Measurements from ENCODE around the gene WNT16. TPM values are rescaled to one million over a fixed set of nuclear protein-coding genes. Genes with fewer than 3 reads are reported as not detected.

WNT16 gene
- total RNA-seq, 4 donors from 2014 or later: 12.7 to 23.9 (median 16.2) TPM

DNA sequence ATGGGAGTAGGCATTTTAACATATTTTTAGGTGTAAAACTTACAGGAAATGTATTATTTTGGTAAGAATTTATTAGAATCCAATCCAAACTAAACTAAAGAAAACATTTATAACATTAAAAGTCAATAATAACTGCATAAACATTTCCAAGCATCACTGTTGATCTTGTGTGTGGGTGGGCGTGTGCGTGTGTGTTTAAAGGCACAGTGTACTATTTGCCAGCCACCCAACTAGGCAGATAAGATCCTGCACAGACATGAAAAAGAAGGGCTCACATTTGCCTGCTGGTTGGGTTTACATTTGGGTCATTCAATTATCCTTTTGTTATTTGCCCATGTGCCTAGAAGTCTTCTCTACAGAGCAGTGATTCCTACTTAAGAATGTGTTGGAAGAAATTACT, 31.0 kb upstream of the WNT16 start:
- 42 to 63% methylated on average over 2 of the region's 2 CpGs for WGBS, 2 donors
- TF ChIP-seq, protein P1, sequence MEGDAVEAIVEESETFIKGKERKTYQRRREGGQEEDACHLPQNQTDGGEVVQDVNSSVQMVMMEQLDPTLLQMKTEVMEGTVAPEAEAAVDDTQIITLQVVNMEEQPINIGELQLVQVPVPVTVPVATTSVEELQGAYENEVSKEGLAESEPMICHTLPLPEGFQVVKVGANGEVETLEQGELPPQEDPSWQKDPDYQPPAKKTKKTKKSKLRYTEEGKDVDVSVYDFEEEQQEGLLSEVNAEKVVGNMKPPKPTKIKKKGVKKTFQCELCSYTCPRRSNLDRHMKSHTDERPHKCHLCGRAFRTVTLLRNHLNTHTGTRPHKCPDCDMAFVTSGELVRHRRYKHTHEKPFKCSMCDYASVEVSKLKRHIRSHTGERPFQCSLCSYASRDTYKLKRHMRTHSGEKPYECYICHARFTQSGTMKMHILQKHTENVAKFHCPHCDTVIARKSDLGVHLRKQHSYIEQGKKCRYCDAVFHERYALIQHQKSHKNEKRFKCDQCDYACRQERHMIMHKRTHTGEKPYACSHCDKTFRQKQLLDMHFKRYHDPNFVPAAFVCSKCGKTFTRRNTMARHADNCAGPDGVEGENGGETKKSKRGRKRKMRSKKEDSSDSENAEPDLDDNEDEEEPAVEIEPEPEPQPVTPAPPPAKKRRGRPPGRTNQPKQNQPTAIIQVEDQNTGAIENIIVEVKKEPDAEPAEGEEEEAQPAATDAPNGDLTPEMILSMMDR (IDR thresholded peaks at IDR 0.05): no peak
- TF ChIP-seq POLR2A (IDR thresholded peaks at IDR 0.05): no peak
- no peak overlapping the region for H3K4me3 ChIP-seq (ENCODE audit: low read depth, poor library complexity, severe bottlenecking)
- intact Hi-C loops (cut with DNase I; ENCODE audit: low total_unique reads): no loop called here
- DNase-seq (ENCODE audit: low spot score in 2 of 2): no peak

DNA sequence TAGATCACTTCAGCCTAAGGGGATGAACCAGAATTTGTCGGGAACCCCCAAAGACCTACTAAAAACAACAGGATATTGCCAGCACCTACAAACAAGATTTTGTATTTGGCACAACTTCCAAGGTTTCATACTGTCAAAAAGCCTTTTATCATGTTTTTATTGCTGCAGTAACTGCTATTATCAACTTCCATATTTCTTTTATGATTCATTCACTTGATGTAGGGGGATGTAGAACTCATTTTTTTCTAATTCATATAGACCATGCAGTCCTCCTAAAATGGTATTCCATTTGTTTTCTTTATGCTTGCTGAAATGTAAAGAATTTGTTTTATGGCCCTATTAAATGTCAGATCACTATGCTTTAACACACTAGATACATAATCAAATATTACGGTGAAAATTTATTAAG, 30.0 kb upstream of the WNT16 start:
- DNase-seq (ENCODE audit: low spot score in 2 of 2): no peak
- no peak overlapping the region for H3K4me3 ChIP-seq (ENCODE audit: low read depth, poor library complexity, severe bottlenecking)
- intact Hi-C loops (cut with DNase I; ENCODE audit: low total_unique reads): no loop called here
- no peak for TF ChIP-seq POLR2A (IDR thresholded peaks at IDR 0.05)
- WGBS, 2 donors: 60% methylated on average over 2 of the region's 2 CpGs

DNA sequence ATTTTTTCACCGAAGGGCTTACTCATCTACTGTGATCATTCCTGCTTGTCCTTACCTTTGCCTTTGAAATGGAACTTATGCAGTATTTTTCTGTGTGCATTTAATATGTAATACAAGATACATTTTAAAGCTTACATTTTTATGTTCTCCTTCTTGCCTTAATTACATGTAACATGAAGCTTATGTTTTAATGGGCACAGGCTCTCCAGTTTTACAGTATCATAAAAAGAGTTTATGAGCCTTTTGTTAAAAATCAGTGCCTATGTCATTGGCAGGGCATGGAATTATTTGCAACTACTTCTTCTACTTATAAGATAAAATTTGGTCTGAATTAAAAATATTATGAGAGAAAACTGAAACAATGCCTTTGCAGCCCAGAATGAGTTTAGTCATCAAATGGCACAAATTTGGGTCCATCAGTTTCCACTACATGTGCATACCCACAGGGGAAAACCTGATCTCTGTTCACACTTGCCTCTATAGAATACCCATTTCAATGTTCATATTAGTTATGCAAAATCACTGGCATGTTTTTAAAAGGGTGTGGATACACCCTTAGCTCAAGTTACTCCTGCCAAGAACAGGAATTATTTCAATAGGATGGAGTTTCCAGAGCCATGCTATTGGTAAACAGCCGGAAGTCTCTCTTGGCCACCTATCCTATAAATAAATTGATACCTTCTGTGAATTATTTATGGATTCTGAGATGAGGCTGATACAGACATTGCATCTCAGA, 27.9 kb upstream of the WNT16 start:
- DNase-seq (ENCODE audit: low spot score in 2 of 2): no peak
- TF ChIP-seq, protein P1 (IDR thresholded peaks at IDR 0.05): no peak
- no peak for TF ChIP-seq POLR2A (IDR thresholded peaks at IDR 0.05)
- intact Hi-C loops (cut with DNase I; ENCODE audit: low total_unique reads): no loop called here
- WGBS, 2 donors: 53 to 58% methylated on average over 2 of the region's 2 CpGs
- H3K4me3 ChIP-seq (ENCODE audit: low read depth, poor library complexity, severe bottlenecking): no peak overlapping the region

DNA sequence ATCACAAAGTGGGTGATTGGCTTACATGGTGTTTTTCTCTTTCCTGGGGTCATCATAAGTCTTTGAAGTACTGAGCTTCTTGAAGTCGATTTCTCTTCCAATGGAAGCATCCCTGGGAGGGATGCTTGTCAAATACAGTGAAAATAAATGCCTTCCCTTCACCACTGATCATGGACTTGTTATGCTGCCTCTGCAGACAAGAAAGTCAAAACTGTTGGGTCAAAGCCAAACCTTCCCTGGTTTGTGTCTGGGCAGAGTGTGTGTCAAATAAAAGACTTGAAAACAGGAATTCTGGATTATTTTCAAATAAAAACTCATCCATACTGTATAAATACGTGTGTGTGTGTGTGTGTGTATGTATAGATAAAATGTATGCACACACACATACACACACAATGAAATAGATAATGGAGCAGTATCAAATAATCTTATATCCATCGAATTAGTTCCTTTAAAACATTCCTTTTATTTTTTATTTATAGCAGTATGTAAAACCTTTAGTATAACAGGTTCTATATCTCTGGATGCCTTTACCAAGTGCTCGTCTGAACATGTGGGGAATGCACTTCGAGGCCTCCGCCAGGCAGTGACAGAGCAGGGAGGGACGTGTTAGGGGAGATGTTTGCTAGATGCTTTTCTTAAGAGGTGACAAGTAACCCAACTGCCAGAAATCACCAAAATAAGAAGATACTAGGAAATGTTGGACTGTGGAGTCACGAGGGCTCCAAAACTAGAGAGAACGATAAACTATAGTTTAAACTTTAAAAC, 27.2 kb upstream of the WNT16 start:
- TF ChIP-seq, protein P1 (IDR thresholded peaks at IDR 0.05): no peak
- TF ChIP-seq POLR2A (IDR thresholded peaks at IDR 0.05): no peak
- intact Hi-C loops (cut with DNase I; ENCODE audit: low total_unique reads): no loop called here
- H3K4me3 ChIP-seq (ENCODE audit: low read depth, poor library complexity, severe bottlenecking): no peak overlapping the region
- 45 to 59% methylated on average over 9 of the region's 9 CpGs for WGBS, 2 donors
- DNase-seq (ENCODE audit: low spot score in 2 of 2): no peak

DNA sequence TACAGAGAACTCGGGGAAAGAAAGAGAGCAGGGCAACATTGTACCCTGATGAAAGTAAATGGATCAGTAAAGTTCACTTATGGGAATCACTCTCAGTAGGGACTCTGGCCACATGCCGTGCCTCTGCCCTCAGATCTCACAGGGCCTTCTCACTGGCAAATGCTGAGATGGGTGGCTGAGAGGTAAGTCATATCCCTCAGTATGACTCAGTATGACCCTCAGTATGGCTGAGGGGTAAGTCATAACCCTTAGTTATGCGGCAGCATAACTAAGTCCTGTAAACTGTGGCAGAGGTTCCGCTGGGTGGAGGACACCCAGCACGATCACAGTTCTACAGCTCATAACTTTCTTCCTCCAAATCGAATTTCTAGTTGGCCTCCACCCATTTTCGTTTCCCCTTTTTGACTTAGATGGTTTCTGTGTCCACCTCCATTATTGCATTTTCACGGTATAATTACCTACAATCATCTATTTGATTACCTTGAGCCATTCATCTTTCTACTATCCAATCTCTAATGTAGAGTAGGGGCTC, 26.5 kb upstream of the WNT16 start:
- TF ChIP-seq POLR2A (IDR thresholded peaks at IDR 0.05): no peak
- TF ChIP-seq, protein P1 (IDR thresholded peaks at IDR 0.05): no peak
- intact Hi-C loops (cut with DNase I; ENCODE audit: low total_unique reads): no loop called here
- no peak for DNase-seq (ENCODE audit: low spot score in 2 of 2)
- 65 to 78% methylated on average over 8 of the region's 8 CpGs for WGBS, 2 donors
- no peak overlapping the region for H3K4me3 ChIP-seq (ENCODE audit: low read depth, poor library complexity, severe bottlenecking)

DNA sequence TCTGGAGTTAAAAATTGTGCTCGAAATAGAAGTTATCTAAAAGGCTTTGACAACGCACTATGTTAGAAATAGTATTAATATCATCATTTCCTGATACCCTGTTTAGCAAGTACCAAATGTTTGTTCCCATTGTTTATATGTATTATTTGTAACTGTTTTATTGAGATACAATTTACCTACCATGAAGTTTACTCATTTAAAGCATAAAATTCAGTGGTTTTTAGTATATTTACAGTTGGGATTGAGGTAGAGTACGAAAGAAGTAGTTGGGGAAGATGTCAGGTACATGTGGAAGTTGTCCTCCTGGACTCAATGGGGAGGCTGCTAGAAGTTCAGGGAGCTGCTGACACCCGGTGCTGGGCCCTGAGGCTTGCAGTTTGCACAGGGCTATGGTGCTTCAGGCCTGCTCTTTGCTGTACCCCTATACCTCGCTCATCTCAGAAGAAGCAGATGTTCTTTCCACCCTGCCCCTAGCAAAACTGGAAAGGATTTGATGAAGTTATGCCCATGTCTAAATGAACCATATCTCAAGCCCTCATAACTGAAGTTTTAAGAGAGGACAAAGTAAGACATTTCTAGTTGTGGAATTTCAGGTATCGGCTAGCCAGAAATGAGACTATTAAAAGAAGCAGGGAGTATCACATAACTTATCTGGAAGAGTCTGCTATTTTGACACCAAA, 25.2 kb upstream of the WNT16 start:
- no peak for TF ChIP-seq POLR2A (IDR thresholded peaks at IDR 0.05)
- TF ChIP-seq, protein P1 (IDR thresholded peaks at IDR 0.05): no peak
- intact Hi-C loops (cut with DNase I; ENCODE audit: low total_unique reads): no loop called here
- 84 to 86% methylated on average over 6 of the region's 6 CpGs for WGBS, 2 donors
- H3K4me3 ChIP-seq (ENCODE audit: low read depth, poor library complexity, severe bottlenecking): no peak overlapping the region
- no peak for DNase-seq (ENCODE audit: low spot score in 2 of 2)

Data from lower leg skin (tissue), 4 donors.